Stimulated activated CD4-positive, alpha-beta T cell treated with anti-CD3 and anti-CD28 coated beads, Interleukin-1b, Interleukin-23, amount 100 ng/mL, for 48 hours (primary cell): ENCODE results near the gene AGFG1.
"Not testable (repeated sequence)": the region's sequence is repeated elsewhere in the genome, so short reads cannot be mapped to it uniquely, and the experiment has no call there.

Experiments used
- DNase-seq: peaks from one replicate; pipeline ENCODE4 v3.0.0-alpha.2; 2020

AGFG1 gene

DNA sequence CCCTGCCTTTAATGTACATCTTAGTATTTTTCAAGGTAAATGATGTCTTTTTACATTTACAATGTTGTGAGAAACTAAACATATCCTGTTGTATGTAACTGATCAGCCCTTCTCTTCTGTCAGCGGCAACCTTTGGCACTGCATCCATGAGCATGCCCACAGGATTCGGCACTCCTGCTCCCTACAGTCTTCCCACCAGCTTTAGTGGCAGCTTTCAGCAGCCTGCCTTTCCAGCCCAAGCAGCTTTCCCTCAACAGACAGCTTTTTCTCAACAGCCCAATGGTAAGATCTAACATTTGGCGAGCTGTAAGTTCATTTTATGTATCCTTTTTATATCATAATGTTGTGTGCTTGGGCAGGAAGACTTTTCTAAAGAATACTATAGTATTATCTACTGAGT is 79.9 kb downstream of the AGFG1 start:
- DNase-seq, result no peak

DNA sequence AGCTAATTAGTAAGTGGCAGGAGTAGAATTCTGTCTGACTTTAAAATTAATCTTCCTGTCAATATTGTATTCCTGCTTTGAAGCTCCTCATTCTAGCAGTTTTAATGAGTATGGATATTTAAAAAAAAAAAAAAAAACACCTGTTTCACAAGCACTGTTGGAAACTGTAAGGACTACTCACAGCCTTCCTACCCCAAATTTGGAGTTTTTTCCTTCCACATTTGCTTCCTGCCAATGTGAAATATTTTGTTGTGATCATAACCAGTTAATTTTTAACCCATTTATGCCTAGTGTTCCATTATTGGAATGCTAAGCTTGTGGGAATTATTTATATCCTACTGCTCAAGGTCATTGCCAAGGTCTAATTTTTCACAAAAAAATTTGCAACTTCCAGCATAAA is 90.6 kb downstream of the AGFG1 start:
- no peak for DNase-seq

DNA sequence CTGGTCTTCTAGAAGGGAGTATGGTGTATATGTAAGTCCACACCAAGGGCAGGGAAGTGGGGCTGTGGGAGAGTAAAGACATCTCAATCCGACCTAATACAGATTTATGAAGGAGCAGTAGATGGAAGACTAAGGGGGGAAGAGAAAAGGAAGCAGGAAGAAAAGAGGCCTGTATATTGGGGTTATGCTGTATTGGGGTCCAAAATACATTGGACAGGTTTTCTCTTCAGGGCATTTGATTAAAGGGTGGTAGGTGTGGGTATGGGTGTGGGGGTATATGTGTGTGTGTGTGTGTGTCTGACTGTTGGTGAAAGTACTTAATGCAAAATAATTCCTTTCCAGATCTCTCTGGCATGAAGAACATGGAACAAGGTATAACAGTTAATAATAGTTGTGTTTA is 93.1 kb downstream of the AGFG1 start:
- no peak for DNase-seq

DNA sequence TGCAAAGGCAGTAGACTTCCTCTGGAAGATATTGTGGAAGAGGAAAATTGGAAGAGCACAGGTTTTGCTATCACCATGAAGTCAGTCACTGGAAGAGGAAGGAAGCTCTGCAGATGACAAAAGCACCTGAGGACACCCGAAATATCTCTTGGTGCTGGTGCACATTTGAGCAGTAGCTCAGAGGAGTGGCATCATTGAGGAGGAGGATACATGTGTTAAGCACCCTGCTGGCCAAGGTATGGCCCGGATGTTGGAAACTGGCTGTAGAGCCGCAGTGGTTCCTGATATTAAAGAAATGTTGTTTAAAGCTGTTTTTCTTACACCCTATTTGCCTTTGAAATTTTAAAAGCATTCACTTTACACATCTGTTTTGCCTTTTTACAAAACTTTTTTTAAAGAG is 94.1 kb downstream of the AGFG1 start:
- no peak for DNase-seq

DNA sequence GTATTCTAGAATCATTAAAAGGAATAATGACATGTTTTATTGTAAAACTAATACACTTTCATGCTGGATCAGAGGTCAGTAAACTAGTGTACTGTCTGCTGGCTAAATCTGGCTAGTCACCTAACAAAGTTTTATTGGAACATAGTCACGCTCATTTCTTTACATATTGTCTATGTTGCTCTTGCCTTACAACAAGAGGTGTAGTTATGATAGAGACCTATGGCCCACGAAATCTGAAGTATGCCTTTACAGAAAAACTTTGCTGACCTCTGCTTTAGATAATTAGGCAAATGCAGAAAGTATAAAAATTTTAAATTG is 96.9 kb downstream of the AGFG1 start:
- DNase-seq, result no peak

DNA sequence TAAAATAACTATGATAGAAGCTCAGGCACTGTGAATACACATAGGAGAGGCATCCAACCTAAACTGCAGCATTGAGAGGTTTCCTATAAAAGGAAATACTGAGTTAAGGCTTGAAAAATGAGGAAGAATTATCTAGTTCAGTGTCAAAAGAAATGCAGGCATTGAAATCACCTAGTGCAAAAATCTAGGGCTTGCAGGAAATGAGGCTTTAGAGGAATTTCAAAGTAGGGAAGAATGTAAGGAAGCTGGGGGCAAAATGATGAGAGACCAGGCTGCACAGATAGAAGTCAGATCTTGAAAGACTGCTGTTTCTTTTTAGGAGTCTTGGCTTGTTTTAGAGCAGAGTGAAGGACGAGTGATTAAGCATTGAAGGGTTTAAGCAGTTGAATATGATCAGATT is 98.7 kb downstream of the AGFG1 start:
- no peak for DNase-seq

DNA sequence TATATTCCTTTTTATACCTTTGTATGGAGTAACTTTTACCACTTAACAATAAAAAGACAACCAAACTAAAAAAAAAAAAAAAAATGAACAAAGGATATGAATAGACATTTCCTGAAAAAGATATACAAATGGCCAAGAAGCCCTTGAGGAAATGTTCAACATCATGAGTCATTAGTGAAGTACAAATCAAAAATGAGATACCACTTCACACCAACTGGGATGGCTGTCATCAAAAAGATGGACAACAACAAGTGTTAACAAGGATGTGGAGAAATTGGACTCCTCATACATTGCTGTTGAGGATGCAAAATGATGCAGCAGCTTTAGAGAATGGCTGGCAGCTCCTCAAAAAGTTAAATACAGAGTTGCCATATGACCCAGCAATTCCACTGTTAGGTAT is 104.2 kb downstream of the AGFG1 start:
- no peak for DNase-seq

DNA sequence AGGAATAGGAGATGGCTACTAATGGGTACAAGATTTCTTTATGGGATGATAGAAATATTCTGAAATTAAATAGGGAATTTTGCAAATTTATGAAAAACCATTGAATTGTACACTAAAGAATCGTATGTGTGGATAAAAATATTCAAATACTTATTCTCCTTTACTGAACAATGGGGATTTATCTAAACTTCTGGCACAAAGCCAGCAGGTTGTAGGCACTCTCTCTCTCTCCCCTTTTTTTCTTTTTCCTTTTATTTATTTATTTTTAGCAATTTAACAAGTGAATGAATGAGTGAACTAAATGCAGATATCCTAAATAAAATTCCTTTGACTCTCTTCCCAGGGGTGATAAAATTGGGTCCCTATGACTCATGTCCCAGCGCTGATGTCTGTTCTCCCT is 104.9 kb downstream of the AGFG1 start:
- DNase-seq, result no peak

DNA sequence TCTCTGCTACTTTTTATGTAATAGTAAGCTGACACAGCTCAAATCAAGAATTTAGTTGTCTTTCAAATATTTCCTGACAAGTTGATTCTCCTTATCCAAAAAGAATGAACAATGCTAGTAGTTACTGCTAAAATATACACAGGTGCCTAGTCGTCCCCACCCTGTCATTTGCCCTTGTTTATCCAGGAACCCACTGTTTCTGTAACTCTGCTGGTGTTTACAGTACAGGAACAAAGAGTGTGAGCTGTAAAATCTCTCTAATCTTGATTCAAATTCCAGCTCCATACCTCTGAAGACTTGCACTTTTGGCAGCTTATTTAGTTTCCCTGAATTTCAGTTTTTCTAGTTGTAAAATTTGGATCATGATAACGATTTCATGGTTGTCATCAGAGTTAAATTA is 105.6 kb downstream of the AGFG1 start:
- no peak for DNase-seq

DNA sequence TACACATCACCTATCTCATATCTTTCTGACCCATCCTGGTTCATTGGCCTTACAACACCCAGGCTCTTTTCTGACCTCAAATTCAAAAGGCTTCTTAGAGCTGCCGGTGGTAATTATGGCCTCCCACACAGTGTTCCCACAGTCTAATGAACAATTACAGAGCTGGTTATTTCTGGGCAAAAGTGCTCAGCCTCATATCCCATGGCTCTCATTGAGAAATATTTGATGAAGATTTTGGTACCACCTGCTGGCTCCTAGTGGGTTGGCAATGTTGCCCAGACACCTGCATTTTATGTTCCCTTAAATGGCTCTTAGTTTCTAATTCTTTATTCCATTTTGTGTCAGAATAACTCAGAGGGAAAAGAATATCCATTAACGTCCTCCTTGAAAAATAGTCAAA is 106.7 kb downstream of the AGFG1 start:
- no peak for DNase-seq

DNA sequence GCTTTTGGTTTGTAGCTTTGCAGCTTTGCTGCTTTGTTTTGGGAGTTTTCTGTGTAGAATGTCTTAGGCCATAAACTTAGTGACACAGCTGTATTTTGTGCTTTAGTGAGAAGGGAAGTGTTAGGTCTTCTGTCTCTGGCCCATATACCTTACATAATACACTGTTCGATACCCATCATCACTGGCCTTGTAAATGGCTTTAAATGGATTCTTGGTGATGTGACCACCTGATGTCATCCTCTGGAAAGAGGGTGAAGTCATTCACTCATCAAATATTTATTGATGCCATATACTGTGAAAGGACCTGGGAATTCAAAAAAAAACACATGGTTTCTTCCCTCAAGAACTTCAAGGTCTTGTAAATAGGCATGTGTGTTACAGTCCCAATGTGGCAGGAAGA is 107.8 kb downstream of the AGFG1 start:
- no peak for DNase-seq

DNA sequence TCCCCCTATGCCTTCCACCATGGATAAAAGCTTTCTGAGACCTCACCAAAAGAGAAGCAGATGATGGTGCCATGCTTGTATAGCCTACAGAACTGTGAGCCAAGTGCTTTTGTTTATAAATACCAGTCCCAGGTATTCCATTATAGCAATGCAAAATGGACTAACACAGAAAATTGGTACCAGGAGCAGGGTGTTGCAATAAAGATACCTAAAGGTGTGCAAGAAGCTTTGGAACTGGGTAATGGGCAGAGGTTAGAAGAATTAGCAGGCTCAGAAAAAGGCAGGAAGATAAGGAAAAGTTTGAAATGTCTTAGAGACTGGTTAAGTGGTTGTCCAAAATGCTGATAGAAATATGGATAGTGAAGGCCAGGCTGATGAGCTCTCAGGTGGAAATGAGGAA is 110.4 kb downstream of the AGFG1 start:
- no peak for DNase-seq

DNA sequence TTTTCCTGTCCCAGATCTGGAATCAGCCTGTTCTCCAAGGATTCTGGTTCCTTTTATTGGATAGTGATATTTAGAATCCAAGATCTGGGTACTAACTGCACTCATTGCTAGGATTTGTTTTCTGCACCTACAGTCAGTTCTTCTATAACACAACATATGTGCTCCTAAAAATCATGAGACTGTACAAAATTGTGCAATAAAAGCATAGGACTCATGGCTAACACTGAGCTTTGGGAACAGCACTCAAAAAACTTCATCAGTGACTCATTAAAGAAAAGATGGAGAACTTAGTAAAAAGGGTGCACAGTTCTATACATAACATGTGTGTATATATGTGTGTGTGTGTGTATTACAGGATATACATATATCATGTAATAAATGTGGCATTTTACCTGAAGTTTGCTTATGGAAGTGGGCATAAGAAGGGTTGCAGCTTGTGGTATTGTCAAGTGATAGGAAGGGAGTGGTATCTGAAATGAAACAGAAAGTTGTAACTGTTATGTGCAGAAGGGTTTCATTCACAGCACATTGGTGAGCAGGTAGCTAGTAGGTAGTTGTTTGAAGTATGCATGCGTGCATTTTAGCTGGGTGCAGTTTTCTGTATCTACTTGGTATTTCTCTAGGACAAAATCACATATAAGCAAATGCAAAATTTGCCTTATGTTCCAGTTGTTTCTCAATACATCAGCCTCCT is 120.9 kb downstream of the AGFG1 start:
- DNase-seq, result no peak

DNA sequence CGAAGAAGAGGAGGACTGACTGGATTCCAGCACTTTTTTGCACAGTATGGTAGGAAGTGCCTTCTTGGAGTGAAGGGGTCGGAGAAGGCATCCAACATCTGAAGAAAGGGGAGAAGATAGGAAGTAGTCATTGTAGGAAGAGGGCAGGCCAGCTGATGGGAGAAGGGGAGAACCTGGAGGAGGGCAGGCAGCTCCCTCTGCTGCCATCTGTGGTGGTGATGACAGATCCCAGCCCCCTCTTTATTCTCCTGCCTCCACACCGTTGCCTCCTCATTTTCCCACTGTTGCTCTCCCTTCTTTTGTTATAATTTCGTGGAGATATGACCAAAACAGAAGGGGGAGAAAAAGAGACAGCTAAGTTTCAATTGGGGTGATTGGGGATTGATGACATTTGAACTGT is 123.8 kb downstream of the AGFG1 start:
- no peak for DNase-seq

DNA sequence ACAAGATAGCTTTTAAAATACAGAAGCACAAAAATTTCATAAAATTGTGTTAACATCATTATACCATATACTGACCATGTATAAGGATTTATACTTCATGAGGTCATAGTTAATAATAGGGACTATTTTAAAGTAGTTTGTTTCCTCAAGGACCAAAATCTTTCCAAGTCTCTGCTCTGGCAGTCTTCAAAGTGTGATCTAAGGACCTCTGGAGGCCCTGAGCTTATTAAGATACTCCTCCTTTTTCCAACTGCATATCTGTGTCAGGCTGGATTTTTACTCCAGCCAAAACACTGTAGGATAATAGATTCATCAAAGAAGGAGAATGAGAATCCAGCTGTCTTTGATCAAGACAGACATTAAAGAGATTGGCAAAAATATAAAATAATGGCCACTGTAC is 125.1 kb downstream of the AGFG1 start:
- no peak for DNase-seq

DNA sequence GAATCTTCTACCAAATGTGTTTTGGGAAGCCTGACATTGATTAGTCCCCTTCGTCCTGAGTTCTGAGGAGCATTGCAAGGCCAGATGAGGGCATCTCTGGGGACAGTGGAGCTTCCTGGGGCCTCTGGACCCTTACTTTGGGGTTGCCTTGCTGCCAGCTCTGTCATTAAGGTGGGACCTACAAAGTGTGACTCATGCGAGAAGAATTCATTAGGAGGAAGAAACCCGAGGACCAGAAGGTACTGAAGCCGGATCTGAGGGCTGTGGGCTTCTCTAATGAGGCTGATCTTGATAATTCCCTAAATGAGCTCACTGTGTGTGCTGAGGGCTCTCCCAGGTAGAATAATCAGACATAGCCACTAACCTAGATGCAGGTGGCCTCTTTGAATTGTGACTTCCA is 126.0 kb downstream of the AGFG1 start:
- DNase-seq, result no peak

DNA sequence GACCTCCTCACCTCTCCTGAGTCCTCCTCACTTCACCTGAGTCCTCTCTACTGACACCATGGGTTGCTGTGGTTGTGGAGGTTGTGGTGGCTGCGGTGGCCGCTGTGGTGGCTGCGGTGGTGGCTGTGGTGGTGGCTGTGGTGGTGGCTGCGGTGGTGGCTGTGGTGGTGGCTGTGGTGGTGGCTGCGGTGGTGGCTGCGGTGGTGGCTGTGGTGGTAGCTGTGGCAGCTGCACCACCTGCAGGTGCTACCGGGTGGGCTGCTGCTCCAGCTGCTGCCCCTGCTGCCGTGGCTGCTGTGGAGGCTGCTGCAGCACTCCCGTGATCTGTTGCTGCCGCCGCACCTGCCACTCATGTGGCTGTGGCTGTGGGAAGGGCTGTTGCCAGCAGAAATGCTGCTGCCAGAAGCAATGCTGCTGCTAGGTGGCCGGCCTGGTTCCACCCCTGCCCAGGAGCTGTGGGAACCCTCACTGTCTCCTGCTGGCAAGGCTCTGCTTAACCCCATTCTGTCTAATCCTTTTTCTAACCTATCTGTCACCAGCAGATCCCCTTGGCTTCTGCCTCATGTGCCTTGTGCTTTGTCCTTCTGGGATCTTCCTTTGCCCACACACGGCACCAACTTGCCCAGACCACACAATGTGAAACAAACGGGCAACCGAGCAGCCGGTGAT is 127.0 kb downstream of the AGFG1 start, which contains the start of gene SCYGR2:
TSS of gene SCYGR2 (plus strand) at position 59 of the 669 bp plus-strand sequence. CDS start at position 59, 0 bp downstream.
- DNase-seq, result not testable (repeated sequence)

DNA sequence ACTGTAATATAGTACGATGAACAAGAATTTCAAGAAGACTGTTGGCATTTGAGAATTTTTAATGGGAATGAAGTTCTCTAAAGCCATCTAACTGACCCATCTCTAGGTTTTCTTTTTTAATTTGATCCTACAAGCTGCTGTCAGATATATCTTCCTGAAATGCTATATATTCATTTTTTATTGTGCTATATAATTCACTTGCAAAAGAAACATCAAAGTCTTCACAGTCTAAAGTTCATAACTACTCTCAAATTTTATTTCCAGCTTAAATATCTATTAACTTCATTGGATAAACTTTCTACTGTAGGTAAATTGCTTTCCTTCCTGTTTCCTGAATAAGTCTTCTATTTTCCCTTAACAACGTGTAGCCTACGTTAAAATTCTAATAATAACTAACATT is 130.4 kb downstream of the AGFG1 start:
- no peak for DNase-seq

DNA sequence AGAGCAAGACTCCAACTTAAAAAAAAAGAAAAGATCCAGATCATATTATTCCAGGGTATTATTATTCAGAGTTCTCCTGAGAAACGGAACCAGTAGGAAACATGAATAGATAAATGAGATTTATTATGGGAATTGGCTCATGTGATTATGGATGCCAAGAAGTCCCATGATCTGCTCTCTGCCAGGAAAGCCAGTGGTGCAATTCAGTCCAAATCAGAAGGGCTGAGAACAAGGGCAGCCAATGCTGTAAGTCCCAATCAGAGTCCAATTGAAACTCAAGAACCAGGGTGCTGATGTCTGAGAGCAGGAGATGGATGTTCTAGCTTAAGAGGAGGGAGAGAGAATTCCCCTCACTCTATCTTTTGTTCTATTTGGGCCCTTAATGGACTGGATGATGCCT is 134.5 kb downstream of the AGFG1 start:
- DNase-seq, result no peak

DNA sequence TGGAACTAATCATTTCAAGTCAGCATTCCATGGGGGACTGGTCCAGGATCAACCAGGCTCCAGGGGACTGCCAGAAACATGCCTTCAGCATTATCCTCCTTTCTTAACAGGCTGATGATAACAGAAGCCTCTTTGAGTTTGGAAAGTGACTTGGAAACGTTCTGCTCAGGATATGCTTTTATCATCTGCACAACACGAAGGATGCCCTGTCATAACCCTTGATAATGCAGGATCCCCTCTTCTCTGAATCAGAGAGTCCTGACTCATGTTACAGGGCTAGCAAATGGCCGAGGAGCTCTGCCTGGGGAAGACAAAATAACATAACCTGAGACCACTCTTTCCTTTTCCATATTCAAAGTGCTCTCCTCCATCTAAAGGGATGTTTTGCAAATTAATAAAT is 136.0 kb downstream of the AGFG1 start:
- no peak for DNase-seq

DNA sequence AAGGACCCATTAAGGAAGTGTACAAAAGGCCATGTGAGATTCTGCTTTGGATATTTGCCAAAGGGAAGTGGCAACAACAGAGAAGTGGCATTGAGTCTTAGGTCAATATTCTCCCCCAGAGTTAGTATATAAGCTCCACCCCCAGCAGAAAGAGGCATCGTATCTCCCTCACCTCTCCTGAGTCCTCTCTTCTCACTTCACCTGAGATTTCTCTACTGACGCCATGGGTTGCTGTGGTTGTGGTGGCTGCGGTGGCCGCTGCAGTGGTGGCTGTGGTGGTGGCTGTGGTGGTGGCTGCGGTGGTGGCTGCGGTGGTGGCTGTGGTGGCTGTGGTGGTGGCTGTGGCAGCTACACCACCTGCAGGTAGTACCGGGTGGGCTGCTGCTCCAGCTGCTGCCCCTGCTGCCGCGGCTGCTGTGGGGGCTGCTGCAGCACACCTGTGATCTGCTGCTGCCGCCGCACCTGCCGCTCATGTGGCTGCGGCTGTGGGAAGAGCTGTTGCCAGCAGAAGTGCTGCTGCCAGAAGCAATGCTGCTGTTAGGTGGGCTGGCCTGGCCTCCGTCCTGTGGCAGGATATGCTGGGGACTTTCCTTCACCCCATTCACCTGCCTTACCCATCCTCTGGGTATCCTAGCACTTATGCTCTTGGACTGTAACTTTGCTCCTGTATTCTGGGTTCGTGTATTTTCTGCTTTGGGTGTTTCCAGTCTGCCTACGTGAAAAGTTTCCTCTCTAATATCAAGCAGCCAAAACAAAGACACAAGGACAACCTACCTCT is 136.8 kb downstream of the AGFG1 start:
- no peak for DNase-seq

DNA sequence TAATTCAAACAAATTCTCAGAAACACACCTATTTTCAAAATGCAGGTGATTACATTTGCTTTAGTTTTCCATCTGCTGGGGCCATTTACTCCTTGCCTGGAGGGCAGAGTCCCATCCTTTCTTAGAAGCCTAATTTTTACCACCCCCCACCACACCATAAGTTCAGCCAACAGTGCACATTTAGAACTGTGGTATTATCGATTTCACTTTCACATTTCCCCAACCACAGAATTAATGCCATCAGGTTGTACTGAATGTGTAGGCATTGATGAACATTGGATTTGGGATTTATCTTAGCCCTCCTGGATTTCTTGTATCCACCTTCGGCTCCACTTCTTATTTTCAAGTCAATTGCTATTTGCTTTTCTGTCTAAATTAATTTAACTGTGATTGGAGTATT is 138.2 kb downstream of the AGFG1 start:
- no peak for DNase-seq
